Stimulated activated CD8-positive, alpha-beta memory T cell treated with anti-CD3 and anti-CD28 coated beads, Interleukin-2, amount 100 ng/mL, for 1 hour (primary cell): ENCODE measurements around the gene CXCR4.
"Not testable (repeated sequence)": the region's sequence is repeated elsewhere in the genome, so short reads cannot be mapped to it uniquely, and the experiment has no call there.

Source experiments
- DNase-seq, 2 donors: peaks; one replicate each; pipeline ENCODE4 v3.0.0-alpha.2; 2020; ENCODE audit warnings: low read depth in 2 of 2

CXCR4 gene

DNA sequence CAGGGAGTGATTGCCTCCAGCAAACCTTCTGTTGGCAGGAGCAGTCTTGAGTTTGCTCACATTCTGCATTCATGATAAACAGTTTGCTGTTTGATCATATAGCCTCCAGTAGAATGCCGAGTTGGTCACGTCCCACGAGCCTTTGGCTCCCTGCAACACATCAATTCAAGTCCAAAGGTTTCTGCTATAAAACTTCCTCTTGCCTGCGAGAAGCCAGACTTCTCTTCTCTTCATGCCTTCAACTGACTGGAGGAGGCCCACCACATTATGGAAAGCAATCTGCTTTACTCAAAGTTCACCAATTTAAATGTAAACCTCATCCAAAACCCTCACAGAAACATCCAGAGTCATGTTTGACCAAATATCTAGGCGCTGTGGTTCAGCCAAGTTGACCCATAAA is 40.8 kb downstream of the CXCR4 start:
- no peak for DNase-seq

DNA sequence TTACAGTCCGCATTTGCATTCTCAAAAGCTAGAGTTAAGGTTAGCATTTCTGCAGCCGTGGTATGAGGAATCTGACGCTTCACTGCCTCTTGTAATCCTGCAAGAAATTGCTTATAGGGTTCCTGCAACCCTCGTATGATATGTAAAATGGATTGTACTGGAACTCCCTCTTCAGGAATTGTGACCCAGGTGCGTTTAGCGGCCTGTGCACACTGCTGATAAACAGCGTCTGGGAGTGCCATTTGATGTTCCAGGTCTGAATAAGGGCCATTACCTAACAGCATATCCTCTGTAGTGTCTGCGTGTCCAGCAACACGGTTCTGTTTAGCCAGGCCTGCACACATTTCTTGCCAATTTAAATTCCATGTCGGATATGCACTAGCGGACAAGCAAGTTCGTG is 42.5 kb downstream of the CXCR4 start:
- no peak for DNase-seq

DNA sequence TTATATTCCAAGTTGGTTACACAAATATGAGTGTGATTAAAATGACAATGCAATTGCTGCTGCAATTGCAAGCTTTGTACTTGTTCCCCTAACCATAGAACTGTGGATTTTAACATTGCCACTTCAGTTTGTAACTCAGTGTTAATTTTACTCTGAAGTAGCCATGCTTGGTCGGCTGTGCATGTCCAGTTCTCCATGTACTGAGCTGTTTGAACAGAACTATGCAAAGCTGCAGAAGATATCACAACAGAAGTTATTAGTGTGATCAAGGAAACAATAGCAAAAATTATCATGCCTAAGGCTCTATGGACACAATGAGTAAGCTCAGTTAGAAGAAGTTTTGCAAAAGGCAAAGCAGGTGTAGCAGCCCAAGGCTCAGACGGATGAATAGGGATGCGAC is 45.3 kb downstream of the CXCR4 start:
- DNase-seq = no peak

DNA sequence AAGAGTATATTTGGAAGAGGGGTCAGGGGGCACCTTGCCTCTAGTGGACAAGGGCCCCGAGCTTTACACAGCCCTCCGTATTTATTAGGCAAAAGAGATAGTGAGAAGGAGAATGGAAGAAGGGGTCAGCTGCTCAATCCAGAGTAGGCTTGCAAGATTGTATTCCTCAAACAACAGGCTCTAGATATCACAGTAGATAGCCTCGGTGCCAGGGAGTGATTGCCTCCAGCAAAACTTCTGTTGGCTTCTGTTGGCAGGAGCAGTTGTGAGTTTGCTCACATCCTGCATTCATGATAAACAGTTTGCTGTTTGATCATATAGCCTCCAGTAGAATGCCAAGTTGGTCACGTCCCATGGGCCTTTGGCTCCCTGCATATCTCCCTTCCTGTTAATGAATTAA is 46.1 kb downstream of the CXCR4 start:
- DNase-seq = not testable (repeated sequence)

DNA sequence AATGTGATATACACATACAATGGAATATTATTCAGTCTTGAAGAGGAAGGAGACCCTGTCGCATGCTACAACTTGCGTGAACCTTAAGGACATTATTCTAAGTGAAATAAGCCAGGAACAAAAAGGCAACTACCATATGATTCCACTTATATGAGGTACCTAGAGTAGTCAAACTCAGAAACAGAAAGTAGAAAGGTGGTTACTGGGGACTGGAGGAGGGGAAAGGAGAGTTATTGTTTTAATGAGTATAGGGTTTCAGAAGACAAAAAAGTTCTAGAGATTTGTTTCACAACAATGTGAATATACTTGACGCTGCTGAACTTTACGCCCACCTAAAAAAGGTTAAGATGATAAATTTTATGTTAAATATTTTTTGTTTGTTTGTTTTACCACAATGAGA is 47.0 kb downstream of the CXCR4 start:
- DNase-seq = no peak

DNA sequence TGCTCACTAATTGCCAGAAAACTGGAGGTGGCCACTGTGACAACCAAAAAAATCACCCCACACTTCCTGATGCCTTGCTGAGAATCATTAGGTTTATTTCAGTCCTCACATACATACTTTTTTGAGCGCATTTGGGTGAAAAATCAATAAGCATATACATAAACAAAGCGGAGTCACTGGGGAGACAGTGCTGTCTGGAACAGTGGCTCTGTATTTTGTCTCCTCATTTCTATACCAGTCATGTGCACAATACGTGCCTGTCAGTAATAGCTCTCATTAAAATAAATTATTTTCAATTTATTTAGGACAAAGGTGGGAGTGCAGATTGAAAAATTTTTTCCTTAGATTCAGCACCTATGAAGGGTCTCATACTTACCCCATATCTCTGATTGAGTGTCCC is 48.2 kb downstream of the CXCR4 start:
- DNase-seq = no peak

DNA sequence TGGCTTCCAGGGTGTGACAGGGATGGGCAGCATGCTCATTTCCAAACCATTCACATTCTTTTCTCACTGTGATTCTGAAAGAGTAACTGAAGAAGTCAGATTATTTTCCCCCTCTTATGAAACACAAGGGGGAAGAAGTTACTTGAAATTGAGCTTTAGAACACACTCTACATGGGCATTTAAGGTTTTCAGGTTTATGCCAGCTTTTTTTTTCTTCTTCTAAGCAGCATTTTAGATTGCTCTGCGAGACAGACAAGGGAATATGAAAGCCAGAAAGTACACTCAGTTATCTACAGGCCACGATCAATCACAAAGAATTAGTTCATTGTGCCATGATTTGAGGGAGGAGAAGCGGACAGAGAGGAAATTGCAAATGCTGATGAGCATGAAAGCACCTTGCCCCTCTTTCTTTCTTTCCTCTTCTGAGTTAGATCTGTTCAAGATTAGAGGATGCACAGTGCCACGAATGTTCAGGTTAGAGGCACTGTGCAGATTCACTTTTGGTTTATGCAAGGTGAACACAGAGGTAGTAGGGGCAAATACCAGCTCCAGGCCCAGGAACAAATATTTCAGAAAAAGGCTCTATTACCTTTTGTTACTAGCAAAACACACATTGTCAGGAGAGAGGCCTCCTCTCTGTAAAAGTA is 49.2 kb downstream of the CXCR4 start:
- DNase-seq = no peak

DNA sequence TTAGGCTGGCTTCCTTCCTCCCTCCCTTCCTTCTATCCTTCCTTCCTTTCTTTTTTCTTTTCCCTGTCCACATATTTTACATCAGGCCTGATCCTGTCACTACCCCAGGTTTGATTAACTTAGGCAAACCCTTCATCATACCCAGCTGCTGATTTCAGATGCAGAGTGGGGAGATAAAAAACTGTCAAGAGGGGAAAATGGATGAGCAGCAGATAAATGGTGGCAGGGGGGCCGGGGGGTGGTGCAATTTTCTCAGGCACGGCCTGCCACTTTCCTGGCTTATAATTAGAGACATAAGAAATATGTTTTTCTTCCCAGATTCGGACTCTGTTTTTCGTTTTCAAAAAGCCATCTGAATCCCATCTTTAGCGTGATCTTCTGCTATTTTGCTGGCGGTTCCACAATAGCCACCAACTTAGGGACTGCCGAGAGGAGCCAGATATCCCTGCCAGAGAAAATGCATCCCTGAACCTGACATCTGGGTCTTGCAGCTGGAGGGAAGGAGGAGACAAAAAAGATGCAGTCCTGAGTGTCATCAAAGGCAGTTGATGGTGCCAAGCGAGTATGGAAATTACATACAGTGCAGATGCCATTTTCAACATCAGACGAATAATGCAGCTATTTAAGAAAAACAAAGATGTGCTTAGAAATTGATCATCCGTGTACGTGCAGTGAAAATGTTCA is 49.9 kb downstream of the CXCR4 start:
- no peak for DNase-seq

DNA sequence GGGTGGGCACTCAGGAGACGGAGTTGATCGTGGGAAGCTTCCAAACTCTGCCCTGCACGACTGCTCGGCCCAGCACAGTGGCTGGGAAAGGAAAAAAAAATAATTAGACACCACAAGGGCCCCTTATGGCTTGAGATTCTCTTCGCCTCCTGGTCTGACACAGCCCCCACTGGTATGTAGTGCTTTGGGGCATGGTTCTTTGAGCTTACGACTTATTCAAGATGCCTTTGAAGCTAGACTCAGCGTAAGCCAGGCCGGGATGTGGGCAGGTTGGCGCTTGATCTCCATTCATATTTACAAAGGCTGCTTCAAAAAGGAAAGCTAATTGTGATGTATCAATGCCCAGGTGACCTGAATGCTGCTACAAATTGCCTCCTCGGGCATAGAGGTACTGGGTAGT is 50.5 kb downstream of the CXCR4 start:
- no peak for DNase-seq

DNA sequence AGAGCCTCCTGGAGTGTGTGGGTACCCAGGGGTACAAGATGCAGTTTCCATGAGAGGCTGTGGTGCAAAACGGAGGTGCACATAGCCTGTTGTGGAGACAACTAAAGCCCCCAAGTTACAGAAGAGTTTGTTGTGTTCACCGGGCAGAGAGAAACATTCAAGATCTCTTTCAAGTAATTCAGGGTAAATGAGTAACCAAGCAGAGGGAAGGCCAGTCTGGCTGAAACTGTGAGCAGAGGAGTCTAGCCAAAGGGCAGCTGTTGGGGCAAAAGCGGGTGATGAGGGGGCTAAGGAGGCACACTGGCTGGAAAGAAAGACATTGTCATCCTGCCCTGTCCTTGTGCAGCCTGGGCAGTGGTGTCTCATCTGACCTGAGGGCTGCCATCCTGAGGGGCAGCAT is 52.0 kb downstream of the CXCR4 start:
- DNase-seq = no peak

DNA sequence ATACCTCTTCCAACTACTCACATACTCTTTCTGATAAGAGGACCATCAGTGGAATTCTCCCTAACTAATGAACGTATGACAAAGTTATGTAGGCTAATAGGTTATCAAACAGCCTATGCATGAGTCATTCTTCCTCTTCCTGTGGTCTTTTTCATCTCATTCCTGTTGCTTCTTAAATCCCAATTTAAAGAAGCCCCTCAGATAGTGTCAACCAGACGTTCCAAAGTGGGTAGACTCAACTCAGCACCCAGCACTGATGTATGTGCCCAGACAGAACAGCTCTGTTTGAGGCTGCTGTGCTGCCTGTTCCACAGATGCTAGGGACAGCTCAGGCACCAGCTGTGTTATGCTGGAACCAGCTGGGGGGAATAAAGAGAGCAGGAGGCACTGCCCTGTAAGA is 52.6 kb downstream of the CXCR4 start:
- DNase-seq = no peak
